Measurements from ENCODE around the gene RAI1.

The RAI1 gene

GRCh38 chr17:17716837-17717523 is 35.7 kb downstream of the RAI1 start:
- no peak for DNase-seq

DNA sequence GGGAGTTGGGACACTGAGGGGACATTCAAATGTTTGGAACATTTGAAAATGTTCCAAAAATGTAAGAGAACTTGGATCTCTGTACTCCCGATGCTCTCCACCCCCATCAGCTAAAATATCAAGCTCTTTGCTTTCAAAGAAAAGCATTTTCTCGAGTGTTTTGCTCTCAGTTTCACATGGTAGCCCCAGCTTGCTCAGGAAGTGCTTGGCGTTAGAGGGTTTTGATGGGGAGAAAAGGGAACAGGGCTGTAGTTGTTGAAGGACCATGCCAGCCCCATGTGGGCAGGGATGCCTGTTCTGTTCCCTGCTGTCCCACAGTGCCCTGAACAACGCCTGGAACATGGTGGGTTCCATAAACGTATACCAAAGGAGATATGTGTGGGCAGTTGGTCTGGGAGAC is 37.0 kb downstream of the RAI1 start:
- DNase-seq: no peak

DNA sequence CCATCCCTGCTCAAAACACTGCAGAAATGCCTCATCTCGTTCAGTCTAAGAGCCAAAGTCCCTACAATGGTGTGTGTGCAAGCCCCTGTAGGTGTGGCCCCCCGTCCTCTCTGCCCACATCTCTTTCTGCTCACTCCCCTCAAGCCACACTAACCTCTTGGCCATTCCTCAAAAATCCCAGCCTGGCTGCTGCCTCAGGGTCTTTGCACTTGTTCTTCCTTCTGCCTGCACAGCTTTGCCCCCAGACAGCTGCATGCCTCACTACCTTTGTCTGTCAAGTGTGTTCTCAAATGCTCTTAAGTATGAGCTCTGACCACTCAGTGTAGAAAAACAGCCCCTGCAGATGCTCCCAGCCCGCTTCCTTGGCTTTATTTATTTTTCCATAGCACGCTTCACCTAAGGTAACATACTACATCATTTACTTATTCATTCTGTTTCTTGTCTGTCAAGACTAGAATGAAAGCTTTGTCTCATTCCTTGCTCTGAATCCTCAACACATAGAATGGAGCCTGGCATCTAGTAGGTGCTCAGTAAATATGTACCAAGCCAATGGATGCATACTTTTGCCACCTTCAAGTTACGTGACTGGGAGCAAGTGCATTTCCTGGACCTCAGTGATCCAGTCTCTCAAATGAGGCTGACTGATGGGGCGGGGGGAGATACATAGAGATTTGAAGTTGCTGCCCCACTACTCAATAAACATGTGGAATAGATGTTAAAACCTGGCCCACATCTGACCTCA is 38.1 kb downstream of the RAI1 start:
- no peak for DNase-seq

DNA sequence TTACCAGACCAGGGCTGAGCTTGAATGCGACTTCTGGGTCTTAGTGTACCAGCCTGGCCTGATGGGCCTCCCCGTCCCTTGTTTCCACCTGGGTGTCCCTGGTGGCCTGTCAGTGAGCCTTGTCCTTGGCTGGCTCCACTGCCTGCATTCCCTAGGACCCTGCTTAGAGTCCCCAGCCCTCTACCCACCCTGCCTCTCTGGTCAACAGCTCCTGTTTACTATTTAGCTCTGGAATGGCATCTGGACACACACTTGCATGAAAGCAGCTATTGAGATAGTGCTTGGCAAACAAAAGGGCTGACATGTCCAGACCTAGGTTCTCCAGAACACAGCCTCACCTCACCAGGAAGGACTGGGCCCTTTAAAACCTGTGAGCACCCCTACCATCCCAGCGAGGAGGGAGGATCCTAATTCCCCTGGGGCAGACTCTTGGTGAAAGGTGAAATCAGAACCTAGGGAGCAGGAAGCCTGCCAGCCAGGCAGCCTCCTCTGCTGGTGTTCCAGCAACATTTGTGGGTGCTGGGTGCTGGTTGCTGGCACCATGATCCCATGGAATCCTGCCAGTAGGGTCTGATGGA is 38.8 kb downstream of the RAI1 start:
- no peak for DNase-seq

- DNase-seq: no peak
Observed at GRCh38 chr17:17721140-17721668, 39.9 kb downstream of the RAI1 start.

GRCh38 chr17:17722081-17722905 is 41.0 kb downstream of the RAI1 start:
- peak; percentile 73 for DNase-seq

GRCh38 chr17:17722906-17723353 is 41.7 kb downstream of the RAI1 start:
- no peak for DNase-seq

GRCh38 chr17:17723354-17724261 is 42.4 kb downstream of the RAI1 start:
- DNase-seq: peak; percentile 88

DNA sequence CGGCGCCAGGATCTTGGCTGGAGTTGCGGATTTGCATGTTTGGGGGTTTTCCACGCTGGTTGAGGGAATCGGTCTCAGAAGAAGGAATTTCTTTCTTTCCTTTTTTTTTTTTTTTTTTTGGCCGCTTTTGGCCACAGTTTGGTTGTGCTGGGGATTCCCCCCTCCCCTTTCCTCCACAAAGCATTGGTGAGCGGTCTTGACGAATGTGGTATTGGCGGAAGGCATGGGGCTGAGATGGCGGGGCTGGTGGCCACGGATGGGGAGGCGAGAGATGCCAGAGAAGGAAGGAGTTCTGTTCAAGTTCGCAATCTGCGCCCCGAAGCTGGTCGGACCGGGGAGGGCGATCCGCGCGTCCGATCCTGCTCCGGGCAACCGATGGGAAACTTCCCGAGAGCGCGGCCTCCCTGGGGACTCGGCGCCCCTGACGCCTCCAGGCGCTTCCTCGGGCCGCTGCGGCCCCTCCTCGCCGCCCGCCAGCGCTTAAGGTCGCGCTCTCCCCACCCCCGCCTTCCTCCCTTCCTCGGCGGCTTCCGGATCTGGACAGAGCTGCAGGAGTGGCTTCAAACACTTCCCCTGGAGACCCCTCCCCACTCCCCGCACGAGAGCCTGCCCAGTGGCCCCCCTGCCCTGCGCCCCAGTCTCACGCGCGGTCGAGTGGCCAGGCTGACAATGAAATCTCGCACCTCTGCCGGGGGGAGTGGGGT is 43.2 kb downstream of the RAI1 start:
- DNase-seq: peak; percentile 86

DNA sequence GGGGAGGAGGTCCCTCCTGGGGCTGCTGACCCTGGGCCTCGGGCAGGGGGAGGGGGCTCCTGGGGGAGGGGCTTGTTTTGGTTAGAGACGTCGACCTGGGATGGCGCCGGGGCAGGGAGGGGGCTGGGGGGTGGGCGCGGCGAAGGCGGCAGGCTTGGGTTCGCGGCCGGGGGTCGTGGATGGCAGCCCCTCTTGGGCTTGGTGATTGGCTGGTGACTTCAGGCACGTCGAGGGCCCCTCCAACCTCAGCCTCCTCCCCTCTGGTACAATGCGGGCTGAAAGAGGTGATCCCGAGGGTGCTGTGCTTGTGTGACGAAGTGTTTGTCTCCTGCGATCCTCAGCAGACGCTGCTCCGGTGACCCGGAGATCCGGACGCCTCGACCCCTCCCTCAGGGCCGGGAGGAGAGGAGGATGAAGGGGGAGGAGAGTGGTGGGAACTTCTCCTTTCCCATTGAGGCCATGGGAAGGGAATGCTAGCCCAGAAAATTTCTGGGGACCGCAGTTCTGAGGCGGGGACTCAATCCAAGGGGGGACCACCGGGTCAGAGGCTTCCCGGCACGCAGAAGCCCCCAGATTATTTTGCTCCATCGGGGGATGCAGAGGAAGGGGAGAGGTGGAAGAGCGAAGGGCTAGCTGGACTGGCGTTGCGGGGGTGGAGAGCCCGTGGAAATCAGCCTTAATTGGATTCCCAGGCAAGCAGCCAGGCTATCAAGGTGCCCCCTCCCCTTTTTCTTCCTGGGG is 43.9 kb downstream of the RAI1 start:
- peak; percentile 72 for DNase-seq

DNA sequence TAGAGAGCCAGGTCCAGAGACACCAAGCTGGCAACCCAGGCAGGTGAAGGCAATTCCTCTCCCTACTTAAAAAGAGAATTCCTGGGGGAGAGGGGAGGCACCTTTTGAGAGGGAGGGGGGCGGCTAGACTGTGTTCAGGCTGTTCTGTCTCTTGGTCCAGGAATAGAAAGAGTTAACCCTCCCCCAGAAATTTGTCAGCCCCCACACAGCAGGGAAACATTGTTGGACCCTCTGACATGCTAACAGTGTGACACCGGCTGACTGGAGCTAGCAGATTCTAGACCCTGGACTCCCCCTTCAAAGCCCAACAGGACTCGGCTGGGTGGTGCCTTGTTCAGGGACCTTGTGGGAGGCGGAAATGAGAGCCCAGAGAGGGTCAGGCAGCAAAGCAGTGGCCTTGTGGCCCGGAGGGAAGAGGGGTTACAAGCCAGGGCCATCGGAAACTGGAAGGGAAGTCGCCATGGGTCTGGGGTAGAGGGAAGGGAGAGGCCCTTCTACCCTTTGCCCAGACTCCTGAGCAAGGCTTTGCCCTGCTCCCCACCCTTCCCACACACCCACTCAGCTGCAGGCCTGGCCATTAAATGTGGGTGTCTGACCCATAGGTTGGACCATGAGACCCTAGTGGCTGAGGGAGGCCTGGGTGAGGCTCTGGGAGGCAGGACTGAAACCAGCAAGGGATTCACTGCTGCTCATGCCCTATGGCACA is 44.6 kb downstream of the RAI1 start:
- peak; percentile 43 for DNase-seq

GRCh38 chr17:17726458-17727060 is 45.3 kb downstream of the RAI1 start:
- DNase-seq: no peak

DNA sequence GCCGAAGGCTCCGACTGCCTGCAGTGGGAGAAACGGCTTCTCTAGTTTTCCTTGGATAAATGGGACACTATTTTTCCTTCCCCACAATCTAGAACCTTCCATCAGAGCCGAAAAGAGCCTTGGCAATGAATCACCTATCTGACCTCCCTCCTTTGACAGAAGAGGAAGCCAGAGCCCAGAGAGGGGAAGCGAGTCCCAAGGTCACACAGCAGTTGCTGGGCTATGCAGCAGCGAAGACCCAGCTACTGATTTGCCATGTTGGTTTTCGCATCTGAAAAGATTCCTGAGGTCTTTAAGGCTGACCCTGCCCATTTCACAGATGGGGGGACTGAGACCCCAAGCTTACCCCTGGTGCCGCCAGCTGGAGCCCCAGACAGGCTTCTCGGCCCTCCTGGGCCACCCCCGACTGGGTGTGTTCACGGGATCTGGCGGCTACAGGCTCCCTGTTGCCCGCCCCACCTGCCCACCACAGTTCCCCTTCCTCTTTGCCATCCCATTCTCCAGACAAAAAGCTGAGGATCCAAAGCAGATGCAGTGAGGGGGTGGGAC is 45.9 kb downstream of the RAI1 start:
- no peak for DNase-seq

DNA sequence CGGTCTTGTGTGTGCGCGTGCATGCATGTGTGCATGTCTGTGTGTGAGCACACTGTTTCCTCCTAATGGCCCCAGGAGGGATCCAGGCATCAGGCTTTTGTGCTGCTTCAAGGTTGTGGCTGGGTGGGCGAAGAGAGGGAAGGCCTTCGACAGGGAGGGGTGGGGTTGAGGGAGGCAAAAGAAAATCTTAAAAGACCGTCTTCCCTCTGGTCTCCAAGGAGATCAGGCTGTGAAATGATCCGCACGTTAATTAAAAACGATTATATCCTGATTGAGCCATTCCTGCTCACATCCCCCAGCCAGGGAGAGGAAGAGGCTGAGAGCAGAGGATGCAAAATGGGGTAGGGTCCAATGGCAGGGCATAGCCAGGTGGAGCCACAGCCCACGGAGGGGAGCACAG is 46.9 kb downstream of the RAI1 start:
- DNase-seq: no peak

DNA sequence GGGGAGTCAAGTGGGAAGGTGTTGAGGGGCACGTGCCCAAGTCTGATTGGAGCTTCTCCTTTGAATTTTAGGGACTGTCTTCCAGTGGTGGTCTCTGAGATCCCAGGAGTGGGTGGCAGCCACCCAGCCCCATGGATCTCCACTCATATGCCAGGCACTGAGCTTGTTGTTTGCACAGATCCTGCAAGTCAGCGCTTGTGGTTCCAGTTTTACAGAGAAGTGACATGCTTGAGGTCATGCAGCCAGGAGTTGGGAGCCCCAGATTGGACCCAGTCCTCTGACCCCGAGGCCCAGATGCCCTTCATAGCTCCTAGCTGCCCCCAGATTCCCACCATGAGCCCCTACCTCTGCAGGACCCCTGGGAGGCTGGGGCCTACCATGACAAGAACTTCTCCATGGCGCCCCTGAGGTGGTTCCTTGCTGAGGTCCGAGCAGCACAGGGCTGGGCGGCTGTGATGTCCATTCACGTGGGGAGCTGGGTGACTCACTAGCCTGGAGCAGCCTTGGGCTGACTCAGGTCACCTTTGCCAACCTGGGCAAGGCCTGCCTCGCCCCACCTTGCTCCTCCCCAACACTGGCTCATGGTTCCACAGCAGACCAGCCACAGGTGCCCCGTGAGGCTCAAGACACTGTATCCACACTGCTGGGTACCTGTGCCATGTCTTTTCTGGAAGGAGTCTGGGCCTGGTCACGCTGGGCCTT is 47.4 kb downstream of the RAI1 start:
- no peak for DNase-seq

DNA sequence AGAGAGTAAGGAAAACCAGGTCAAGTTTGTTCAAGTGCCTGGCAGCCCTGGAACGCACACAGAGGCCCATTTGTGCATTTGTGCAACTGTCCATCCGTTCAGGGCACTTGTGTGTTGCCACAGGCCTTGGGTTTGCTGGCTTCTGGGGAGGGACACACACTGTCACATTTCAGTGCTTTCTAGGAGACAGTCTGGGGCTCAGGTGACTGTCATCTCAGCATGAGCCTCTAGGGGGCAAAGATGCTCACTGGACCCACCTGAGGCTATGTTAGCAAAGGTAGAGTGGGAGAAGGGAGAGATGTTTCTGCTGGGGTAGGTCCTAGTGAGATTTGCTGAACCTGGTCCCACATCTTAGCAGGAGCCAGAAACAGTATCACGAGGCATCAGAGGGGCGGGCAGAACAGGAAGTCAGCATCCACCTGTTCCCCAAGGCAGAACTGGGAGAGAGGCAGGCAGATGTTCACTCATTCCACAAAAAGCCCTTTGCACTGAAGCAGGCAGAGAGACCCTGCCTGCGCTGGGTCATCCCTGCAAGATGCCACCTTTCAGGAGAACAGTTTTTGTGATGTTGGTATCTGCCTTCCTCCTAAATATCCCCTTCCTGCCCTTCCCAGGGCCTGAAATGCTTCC is 48.5 kb downstream of the RAI1 start:
- DNase-seq: peak; percentile 32

- no peak for DNase-seq
Observed at GRCh38 chr17:17730250-17730935, 49.1 kb downstream of the RAI1 start.

Data from right kidney (tissue), 1 donor.